ENCODE results near the gene RNF212.

The RNF212 gene

DNA sequence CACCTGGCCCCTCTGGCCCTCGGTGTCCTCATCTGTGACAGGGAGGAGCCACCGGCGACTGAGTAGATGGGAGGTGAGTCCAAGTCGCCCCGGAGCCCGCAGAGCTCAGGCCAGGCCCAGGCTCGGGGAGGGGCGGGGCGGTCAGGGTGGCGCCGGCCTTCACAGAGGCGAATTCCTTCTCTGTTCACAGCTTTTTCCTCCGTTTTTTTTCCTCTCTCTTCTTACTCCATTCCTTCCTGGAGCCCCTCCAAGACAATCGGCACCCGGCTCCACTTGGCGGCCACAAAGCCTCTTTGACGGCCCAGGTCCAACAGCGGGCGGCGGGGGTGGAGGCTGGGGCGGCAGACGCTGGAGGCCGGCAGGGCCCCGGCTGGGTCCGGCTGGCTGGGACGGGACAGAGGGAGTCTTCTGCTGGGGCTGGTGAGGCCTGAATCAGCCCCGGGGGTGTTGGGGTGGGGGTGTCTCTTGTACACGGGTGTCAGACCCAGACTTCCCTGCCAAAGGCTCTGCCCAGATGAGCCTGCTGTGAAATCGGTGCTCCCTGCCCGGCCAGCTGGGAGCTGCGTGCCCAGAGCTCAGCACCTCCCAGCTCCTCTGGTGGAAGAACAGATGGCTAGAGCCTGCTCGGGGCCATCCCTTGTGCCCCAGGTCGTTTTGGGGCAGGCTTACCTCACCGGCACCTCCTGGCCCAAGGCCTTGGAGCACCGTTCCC lies 79.4 kb downstream of the RNF212 start:
- DNase-seq: no peak

DNA sequence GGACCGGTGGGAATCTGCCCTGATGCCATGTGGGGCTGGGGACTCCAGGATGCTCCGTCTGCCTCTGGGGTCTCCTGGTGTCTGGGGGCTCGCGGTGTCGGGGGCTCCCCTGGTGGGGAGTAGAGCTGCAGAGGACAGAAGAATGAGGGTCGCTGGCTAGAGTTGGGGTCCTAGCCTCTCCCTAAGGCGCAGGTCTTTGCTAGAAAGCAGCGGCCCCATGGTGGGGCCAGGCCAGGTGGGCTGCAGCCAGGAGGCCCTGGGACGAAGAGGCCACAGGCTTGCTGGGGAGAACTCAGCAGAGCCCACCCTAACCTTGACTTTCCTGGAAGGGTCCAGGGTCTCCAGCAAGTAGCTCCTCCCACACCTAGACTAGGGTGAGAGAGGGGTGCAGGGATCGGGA lies 80.5 kb downstream of the RNF212 start:
- no peak for DNase-seq

DNA sequence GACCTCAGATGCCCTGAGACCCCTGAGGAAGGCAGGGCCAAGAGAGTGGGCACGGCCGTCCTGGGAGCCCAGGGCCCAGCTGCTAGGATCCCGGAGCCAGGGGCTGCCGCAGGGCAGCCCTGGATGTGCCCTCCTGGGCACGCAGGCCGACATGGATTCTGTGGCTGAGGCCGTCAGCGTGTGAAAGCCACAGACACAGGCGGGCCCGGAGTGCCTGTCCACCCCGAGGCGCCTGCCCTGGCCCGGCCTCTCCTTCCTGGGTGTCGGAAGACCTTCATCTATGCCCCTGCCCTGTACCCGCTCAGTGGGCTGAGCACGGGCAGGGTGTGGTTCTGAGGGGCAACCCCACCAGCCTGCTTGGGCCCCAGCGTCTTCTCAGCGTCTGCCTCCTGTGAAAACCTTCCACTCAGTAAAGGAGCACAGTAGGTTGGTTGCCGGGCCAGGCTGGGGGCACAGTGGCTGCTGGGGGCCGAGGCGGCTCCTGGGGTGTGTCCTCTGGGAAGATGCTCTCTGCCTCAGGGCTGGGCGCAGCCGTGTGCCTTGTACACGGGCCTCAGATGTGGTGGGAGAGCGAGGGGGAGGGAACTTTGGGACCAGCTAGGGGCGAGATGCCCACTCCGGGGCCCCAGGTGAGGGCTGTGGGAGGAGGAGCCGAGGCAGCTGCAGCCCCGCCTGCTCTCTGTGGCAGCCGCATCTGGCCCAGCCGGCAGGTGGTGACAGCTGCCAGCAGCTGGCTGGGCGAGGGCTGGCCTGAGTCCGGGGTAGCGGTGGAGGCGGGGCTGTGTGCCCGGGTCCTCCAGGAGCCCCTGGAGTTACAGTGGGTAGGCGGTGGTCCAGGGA lies 81.2 kb downstream of the RNF212 start:
- no peak for DNase-seq

DNA sequence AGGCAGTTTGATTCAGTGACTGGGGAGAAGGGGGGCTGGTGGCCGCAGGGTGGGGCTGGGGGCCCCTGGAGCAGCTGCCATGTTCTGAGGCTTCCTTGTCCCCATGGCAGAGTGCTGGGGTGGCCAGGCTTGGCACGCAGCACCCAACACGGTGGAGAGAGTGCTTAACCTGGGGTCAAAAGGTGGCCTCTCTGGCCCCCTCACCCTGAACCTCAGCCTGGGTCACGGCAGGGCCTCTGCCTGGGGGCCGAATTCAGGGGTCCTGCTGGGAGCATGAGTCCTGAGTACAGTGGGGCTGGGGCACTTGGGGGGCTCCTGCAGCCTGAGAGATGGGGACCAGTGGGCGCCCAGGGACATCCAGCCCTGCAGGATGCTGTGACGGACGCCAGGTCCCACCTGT lies 82.0 kb downstream of the RNF212 start:
- no peak for DNase-seq

DNA sequence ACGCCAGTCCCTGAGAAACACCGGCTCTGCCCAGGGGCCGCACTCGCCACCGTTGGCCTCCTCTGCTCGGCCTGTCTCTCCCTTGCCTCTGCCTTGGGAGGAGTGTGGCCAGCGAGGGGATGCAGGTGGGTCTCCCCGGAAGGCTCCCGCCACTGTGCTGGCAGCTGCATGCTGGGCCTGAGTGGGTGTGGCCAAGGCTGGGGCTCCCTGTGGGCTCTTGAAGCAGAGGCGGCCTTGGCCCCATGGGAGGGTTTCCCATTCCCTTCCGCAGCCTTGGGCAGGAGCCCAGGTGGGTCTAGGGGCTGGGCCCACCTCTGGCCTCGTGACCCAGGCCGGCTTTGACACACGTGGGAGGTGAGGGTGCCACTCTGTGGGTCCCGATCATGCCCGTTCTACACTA lies 82.8 kb downstream of the RNF212 start:
- no peak for DNase-seq

DNA sequence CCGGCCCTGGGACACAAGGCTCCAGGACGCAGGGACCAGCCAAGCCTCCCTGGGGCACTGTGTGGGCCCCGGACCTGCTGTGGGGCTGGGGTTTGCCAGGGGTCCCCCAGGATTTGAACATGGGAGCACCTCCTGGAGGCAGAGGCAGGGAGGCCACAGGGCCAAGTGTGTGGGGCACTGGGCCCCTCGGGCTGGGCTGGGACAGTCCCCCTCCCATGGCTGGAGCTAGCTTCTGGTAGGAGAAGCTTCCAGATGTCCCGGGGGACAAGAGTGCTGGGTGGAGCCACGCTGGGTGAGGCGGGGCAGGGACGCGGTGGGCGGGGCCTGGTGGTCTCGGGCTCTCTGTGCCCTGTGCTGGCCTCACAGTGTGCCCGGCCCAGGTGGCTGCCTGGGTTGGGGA lies 83.3 kb downstream of the RNF212 start:
- no peak for DNase-seq

DNA sequence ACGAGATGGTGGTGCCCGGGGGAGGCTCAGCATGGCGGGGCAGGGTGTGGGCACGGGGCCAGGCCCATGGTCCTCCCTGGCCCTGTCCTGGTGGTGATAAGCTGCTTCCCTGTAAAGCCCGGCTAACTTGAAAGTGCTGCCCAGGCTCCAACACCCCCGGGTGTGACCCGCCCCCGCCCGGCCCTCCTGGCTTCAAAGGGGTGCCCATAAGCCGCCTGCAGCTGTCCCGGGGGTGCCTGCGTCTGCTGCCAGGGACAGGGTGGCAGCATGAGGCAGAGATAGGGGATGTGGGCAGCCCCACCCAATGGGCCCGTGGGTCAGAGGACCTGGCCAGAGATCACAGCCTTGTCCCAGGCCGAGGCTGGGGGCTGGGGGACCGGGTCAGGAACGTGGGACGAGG lies 83.8 kb downstream of the RNF212 start:
- DNase-seq: no peak

DNA sequence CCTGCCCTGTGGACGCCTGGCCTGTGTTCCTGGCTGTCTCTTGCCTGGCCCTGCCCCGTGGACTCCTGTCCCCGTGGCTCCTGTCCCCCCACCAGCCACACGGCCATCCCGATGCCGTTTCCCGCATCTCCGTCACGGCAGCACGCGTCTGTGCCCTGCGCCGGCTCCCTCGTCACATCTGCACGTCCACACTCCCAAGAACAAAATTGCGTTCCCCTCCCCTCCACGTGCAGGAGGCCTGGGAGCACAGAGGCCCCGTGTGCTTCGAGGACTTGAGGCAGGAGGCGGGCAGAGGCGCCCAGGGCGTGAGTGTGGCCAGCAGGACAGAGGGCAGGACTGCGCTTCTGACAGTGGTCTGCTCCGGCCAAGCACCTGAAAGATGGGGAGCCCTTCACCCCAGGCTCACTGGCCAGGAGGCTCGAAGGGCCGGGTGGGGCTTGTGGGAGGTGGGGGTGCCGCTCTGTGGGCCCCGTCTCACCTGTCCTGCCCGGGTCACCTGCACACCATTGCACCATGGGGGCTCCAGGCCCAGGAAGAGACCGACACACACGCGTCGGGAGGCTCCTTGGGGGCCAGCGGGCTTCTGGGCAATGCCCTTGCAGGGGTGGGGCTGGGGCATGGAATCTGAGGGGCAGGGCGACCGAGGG lies 84.7 kb downstream of the RNF212 start:
- no peak for DNase-seq

DNA sequence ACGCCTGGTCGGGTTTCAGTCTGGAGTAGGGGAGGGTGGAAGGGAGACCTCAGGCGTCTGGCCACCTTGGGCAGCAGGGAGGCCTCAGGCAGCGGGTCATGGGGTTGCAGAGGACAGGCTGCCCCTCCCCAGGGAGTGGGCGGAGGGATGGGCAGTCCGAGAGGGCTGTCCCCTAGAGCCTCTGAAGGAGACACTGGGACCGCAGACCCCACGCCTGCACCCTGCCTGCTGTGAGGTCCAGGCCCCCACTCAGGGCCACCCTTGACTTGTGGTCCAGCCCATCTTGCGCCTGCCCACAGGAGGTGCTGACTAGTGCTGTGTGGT lies 85.5 kb downstream of the RNF212 start:
- DNase-seq: no peak

DNA sequence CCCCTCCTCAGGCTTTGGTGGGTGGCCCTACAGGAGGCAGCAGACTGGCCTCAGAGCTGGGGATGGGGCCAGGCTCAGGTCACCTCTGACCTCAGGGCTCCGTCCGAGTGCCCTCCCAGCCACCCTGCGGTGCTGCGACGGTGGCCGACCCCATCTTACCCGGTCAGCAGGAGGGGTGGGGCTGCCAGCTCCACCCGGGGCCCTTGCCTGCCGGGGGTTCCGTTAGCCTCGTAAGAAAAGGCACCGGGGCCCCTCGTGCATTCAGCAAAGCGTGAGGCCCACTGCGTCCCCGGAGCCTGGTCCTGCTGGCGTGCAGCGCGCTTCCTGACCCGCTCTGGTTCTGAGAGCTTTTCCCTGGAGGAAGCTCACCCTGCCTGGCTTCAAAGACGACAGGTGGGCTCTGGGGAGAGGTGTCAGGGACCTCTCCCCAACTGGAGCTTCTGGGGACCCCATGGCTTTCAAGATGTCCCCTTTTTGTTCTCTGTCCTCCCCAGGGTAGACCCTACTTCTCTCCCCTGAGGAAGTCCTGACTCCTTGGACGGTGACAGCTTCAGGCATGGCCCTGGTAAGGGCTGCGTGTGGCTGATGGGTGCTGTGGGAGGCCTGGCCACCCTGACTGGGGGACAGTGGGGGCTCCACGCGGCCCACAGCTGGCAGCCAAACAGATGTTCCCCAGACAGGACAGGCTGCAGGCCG lies 86.0 kb downstream of the RNF212 start:
- DNase-seq: no peak

DNA sequence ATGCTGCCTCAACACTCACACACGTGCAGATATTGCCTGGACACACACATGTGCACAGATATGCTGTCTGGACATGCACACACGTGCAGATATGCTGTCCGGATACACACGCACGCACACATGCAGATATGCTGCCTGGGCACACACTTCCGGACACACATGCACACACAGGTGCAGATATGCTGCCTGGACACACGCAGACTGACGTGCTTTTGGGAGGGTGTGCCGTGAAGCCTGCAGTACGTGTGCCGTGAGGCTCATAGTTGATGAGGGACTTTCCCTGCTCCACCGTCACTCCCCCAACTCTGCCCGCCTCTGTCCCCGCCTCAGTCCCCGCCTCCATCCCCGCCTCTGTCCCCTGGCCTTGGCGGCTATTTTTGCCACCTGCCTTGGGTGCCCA lies 87.2 kb downstream of the RNF212 start:
- no peak for DNase-seq

DNA sequence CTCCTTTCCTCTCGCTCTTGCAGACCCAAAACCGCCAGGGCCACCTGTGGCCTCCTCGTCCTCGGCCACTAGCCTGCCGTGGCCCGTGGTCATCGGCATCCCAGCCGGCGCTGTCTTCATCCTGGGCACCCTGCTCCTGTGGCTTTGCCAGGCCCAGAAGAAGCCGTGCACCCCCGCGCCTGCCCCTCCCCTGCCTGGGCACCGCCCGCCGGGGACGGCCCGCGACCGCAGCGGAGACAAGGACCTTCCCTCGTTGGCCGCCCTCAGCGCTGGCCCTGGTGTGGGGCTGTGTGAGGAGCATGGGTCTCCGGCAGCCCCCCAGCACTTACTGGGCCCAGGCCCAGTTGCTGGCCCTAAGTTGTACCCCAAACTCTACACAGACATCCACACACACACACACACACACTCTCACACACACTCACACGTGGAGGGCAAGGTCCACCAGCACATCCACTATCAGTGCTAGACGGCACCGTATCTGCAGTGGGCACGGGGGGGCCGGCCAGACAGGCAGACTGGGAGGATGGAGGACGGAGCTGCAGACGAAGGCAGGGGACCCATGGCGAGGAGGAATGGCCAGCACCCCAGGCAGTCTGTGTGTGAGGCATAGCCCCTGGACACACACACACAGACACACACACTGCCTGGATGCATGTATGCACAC lies 88.3 kb downstream of the RNF212 start:
- DNase-seq: no peak

DNA sequence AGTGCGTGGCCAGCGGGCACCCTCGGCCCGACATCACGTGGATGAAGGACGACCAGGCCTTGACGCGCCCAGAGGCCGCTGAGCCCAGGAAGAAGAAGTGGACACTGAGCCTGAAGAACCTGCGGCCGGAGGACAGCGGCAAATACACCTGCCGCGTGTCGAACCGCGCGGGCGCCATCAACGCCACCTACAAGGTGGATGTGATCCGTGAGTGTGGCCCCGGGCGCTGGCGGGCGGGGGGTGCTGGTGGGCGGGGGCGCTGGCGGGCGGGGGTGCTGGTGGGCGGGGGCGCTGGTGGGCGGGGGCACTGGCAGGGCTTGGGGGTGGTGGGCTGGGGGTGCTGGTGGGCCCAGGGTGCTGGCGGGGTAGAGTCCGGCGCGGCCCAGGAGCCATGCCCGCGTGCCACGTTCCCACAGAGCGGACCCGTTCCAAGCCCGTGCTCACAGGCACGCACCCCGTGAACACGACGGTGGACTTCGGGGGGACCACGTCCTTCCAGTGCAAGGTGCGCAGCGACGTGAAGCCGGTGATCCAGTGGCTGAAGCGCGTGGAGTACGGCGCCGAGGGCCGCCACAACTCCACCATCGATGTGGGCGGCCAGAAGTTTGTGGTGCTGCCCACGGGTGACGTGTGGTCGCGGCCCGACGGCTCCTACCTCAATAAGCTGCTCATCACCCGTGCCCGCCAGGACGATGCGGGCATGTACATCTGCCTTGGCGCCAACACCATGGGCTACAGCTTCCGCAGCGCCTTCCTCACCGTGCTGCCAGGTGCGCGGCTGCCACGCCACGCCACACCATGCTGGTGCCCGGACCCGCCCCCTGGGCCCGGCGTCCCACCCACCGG lies 89.2 kb downstream of the RNF212 start:
- DNase-seq: no peak

DNA sequence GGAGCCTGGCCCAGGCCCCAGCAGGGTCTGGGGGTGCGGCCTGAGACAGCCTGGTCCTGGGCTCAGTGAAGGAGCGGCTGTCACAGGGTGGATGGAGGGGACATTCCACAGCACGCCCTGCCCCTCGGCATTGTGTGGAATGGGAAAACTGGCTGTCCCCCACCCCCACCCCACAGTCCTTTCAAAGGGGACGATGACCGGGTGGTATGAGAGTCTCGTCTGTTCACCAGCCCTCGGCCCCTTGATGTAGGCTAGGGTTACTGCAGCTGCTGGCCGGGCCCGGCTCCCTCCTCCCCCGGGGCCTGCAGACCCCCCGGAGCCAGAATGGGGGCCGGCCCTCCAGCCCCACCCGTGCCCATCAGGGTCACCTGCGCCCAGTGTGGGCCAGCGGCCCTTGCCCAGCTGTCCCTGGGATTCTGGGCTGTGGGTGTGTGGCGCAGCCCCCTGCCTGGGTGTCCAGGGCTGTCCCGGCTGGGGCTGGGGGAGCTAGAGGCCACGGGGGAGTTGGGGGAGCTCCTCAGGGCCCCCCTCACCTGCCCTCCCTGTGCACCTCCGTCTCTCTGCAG lies 90.2 kb downstream of the RNF212 start:
- no peak for DNase-seq

DNA sequence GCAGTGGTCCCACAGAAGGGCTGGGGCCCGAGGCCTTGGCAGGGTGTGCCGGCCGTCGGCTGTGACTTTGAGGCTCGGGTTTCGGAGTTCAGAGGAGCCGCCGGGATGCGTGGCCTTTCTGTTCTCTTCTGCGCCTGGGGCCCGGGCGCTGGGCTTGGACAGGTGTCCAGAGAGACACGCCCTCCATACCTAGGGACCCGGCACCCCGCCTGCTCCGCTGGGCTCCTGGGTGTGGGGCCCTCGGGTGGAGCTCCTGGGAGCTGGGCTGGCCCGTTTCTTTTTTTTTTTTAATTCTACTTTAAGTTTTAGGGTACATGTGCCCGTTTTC lies 90.7 kb downstream of the RNF212 start:
- no peak for DNase-seq

DNA sequence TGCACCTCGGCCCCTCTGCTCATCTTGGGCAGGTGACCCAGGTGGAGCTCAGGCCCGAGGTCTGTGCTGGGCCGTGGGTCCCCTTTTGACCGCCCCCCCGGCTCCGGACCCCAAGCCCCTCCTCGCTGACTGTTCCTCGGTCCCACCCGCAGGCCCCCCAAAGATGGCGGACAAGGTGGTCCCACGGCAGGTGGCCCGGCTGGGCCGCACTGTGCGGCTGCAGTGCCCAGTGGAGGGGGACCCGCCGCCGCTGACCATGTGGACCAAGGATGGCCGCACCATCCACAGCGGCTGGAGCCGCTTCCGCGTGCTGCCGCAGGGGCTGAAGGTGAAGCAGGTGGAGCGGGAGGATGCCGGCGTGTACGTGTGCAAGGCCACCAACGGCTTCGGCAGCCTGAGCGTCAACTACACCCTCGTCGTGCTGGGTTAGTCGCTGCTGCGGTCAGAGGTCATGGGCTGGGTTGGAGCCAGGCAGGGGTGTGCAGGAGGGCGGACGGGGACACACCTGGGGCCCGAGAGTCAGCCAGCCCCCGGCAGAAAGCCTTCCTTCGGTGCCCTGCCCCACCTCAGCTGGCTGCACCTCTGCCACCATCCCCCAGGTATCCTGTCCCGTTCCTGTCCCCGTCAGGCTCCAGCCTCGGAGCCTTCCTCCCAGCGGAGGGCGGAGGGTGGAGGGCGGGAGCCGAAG lies 91.2 kb downstream of the RNF212 start:
- no peak for DNase-seq
